HCT116 (cell line): ENCODE data around the gene DNAJB7. TPM values are rescaled to one million over a fixed set of nuclear protein-coding genes. Genes with fewer than 3 reads are reported as not detected.
A peak's percentile ranks its signal among the peaks of the same experiment; 100 is the strongest.

Source experiments
- ATAC-seq: fragments of 200-7000 bp; cut with Tn5 transposase; 2 replicates; pipeline ENCODE4 v1.9.1; 2020; ENCODE audit warnings: mild to moderate bottlenecking, moderate library complexity
- BruUV-seq: library from RNA; stranded (reverse); fragments of 400-500 nt; replicated peaks from 2 replicates; lab custom pipeline; 2021; lab: Mats Ljungman, UMichigan
- CTCF ChIA-PET: fragments of 300-600 bp; sonication (Branson Sonifier 250); formaldehyde crosslinking; loops from one replicate; lab custom pipeline; 2021; ENCODE audit warnings: antibody characterized with exemption; lab: Charles Lee
- POLR2A ChIA-PET: fragments of 300-600, 350-600 bp; sonication (Branson Sonifier 250); formaldehyde crosslinking; loops from one replicate; lab custom pipeline; 2021; ENCODE audit warnings: antibody characterized with exemption; lab: Charles Lee
- RAD21 ChIA-PET, 2 experiments: fragments of 300-600 bp; sonication (Branson Sonifier 250); formaldehyde crosslinking; loops; one replicate each; lab custom pipeline; 2023; ENCODE audit warnings: low total read pairs in 2 of 2; ENCODE audit not compliant: uncharacterized antibody in 2 of 2, unreplicated experiment in 2 of 2, low non-redundant PET in 1 of 2; lab: Charles Lee
- DNase-seq: peaks from one replicate; pipeline ENCODE4 v3.0.0-alpha.2; 2010; ENCODE audit warnings: low read depth, low spot score
- H2AFZ ChIP-seq: fragments of 200-600 bp; shearing (Covaris generic), sonication (generic); 2 replicates; pipeline ENCODE4 v1.6.1; 2017; ENCODE audit warnings: low read depth, mixed run types, mixed read lengths, antibody characterized with exemption, low read length; ENCODE audit not compliant: poor library complexity, severe bottlenecking
- H3K27ac ChIP-seq: 2 replicates; pipeline ENCODE4 v1.5.1; 2012; ENCODE audit warnings: low read depth, low read length
- H3K27me3 ChIP-seq: fragments of 200-600 bp; sonication (generic); 2 replicates; pipeline ENCODE4 v1.6.1; 2016; ENCODE audit warnings: mixed run types, low read length, mixed read lengths; ENCODE audit not compliant: insufficient read depth
- H3K36me3 ChIP-seq, 2 experiments: fragments of 200-500 bp in 1 of 2; fragments of 200-600 bp in 1 of 2; sonication (Bioruptor generic) in 1 of 2; sonication (generic) in 1 of 2; 2 replicates each; pipeline versions ENCODE4 v1.5.1 to v1.6.1; 2014 to 2016; ENCODE audit warnings: low read length in 2 of 2, inconsistent platforms in 1 of 2, mixed read lengths in 1 of 2, mixed run types in 1 of 2; ENCODE audit not compliant: insufficient read depth in 2 of 2, control insufficient read depth in 1 of 2
- H3K4me1 ChIP-seq, 2 experiments: fragments of 200-600 bp in 1 of 2; sonication (generic) in 1 of 2; 2 replicates each; pipeline versions ENCODE4 v1.5.1 to v1.6.1; 2012 to 2017; ENCODE audit warnings: low read length in 2 of 2, inconsistent platforms in 1 of 2, mild to moderate bottlenecking in 1 of 2, mixed read lengths in 1 of 2, mixed run types in 1 of 2, moderate library complexity in 1 of 2; ENCODE audit not compliant: insufficient read depth in 2 of 2, control insufficient read depth in 1 of 2
- H3K4me2 ChIP-seq: fragments of 200-600 bp; sonication (generic); 2 replicates; pipeline ENCODE4 v1.6.1; 2017; ENCODE audit warnings: mixed run types, low read length, mixed read lengths
- H3K4me3 ChIP-seq, 2 experiments: fragments of 200-600 bp in 1 of 2; sonication (generic) in 1 of 2; replicated peaks in 1 of 2; 2 replicates each; pipeline ENCODE4 v1.5.1; 2011 to 2016; ENCODE audit warnings: low read length in 2 of 2, control low read depth in 1 of 2, low read depth in 1 of 2, mild to moderate bottlenecking in 1 of 2, mixed read lengths in 1 of 2, mixed run types in 1 of 2
- H3K79me2 ChIP-seq: fragments of 200-600 bp; sonication (generic); 2 replicates; pipeline ENCODE4 v1.6.1; 2017; ENCODE audit warnings: mild to moderate bottlenecking, mixed run types, low read length, moderate library complexity, mixed read lengths; ENCODE audit not compliant: insufficient read depth
- H3K9ac ChIP-seq: fragments of 200-600 bp; sonication (generic); 2 replicates; pipeline ENCODE4 v1.6.1; 2016; ENCODE audit warnings: low read length, mixed read lengths
- H3K9me2 ChIP-seq: fragments of 200-600 bp; sonication (generic), shearing (Covaris generic); 2 replicates; pipeline ENCODE4 v1.6.1; 2017; ENCODE audit warnings: mixed run types, mild to moderate bottlenecking, moderate library complexity; ENCODE audit not compliant: insufficient read depth
- H3K9me3 ChIP-seq, 2 experiments: fragments of 200-500 bp in 1 of 2; fragments of 200-600 bp in 1 of 2; sonication (Bioruptor generic) in 1 of 2; sonication (generic) in 1 of 2; 2 replicates each; pipeline ENCODE4 v1.6.1; 2014 to 2017; ENCODE audit warnings: low read length in 2 of 2, mixed read lengths in 2 of 2, inconsistent platforms in 1 of 2, low read depth in 1 of 2, mild to moderate bottlenecking in 1 of 2, mixed run types in 1 of 2, moderate library complexity in 1 of 2; ENCODE audit not compliant: control insufficient read depth in 1 of 2, insufficient read depth in 1 of 2
- H4K20me1 ChIP-seq: fragments of 200-600 bp; sonication (generic), shearing (Covaris generic); 2 replicates; pipeline ENCODE4 v1.6.1; 2017; ENCODE audit warnings: mixed run types, mild to moderate bottlenecking, moderate library complexity; ENCODE audit not compliant: insufficient read depth
- CEBPB ChIP-seq: IDR thresholded peaks from 2 replicates; pipeline ENCODE4 v1.6.1; 2012; ENCODE audit warnings: low read depth
- CTCF ChIP-seq, 3 experiments: fragments of 200-600 bp in 1 of 3; sonication (generic) in 1 of 3; IDR thresholded peaks in 2 of 3; conservative IDR thresholded peaks in 1 of 3; 2 replicates each; pipeline ENCODE4 v1.5.1; 2012 to 2017; ENCODE audit warnings: low read depth in 2 of 3, low read length in 2 of 3, antibody characterized with exemption in 1 of 3, borderline replicate concordance in 1 of 3, control low read depth in 1 of 3, mild to moderate bottlenecking in 1 of 3, mixed read lengths in 1 of 3, mixed run types in 1 of 3, moderate library complexity in 1 of 3; ENCODE audit not compliant: insufficient read depth in 1 of 3
- EZH2 ChIP-seq: fragments of 200-600 bp; sonication (generic); IDR thresholded peaks from 2 replicates; pipeline ENCODE4 v1.6.1; 2017; ENCODE audit warnings: antibody characterized with exemption, mixed run types
- ZFX ChIP-seq: fragments of 450-650 bp; IDR thresholded peaks from 2 replicates; pipeline ENCODE4 v1.6.1; 2017
- intact Hi-C: fragments of 100-400 bp; cut with micrococcal nuclease; formaldehyde crosslinking; loops from 2 replicates; pipeline ENCODE4 v1.10.0; 2022
- total RNA-seq: library from RNA; stranded (reverse); gene quantifications from one replicate; pipeline ENCODE4 v1.2.1, GENCODE V29; 2021; ENCODE audit not compliant: unreplicated experiment

Gene DNAJB7
- total RNA-seq, 1 experiment from 2014 or later: not detected

GRCh38 chr22:40855979-40856512 lies 5.9 kb downstream of the DNAJB7 start:
- intact Hi-C loops: no loop called here
- ChIA-PET POLR2A (interaction anchor here (1.2 kb wide), 1 partner anchor 11 kb away, joined by 9 read pairs; no protein-coding TSS in a partner anchor), CTCF (no interaction called here), RAD21 (no interaction called here)
- Histone ChIP-seq H3K4me1 (peaks cover 9 to 15% of the 10 kb centered on the region in 2 experiments), H3K4me3 (peak overlapping the region; percentile 99), H3K27ac (peak overlapping the region; percentile 92), H3K79me2 (peaks cover 95% of the 10 kb centered on the region), H2AFZ (no peak overlapping the region), H3K9ac (peak overlapping the region; percentile 99), H3K4me2 (peak overlapping the region; percentile 87), H4K20me1 (peaks cover 14% of the 10 kb centered on the region; the same call in 1 of the 2 replicates), H3K9me3 (no peaks in the 10 kb centered on the region), H3K36me3 (peaks cover 5 to 6% of the 10 kb centered on the region in 2 experiments; a peak in 3 of 4 replicates), H3K9me2 (no peaks in the 10 kb centered on the region), H3K27me3 (no peaks in the 10 kb centered on the region)
- no peak for TF ChIP-seq CTCF (IDR thresholded peaks at IDR 0.05 in 2 of 3, conservative IDR thresholded peaks at IDR 0.05 in 1 of 3; ENCODE audit: borderline replicate concordance in 1 of 3, insufficient read depth in 1 of 3, low read depth in 2 of 3, low read length in 2 of 3)
- no peak for TF ChIP-seq CEBPB
- peak; percentile 89; the same call in 1 of the 2 replicates for TF ChIP-seq ZFX
- TF ChIP-seq EZH2: no peak
- ATAC-seq (peak; percentile 53), DNase-seq (no peak)
- BruUV-seq: no TSS peak
